ENCODE data around the gene SLC16A11. TPM values are rescaled to one million over a fixed set of nuclear protein-coding genes. Genes with fewer than 3 reads are reported as not detected.
"Not testable (repeated sequence)": the region's sequence is repeated elsewhere in the genome, so short reads cannot be mapped to it uniquely, and the experiment has no call there.

The SLC16A11 gene
- total RNA-seq (2021) (not detected in 2 replicates), Bru-seq, nascent RNA (not detected), BruChase-seq, experiment 1, labeled RNA remaining after a 2-hour chase (not detected), BruChase-seq, experiment 2, labeled RNA remaining after a 6-hour chase (not detected)
- long read RNA-seq = 0 reads

GRCh38 chr17:7043497-7044198, at the start of gene SLC16A11:
SLC16A11 (minus strand) TSS chr17:7044092; CDS start chr17:7043513, 579 bp downstream.
- Histone ChIP-seq H3K27ac (peak within 1 kb of the TSS; percentile 97), H3K79me2 (ENCODE audit: low read depth) (no peaks in the 10 kb centered on the region)
- POLR2A ChIA-PET (ENCODE audit: unreplicated experiment) = interaction anchor here (0.7 kb wide), 1 partner anchor 113 kb away, joined by 5 read pairs; no protein-coding TSS in a partner anchor

GRCh38 chr17:7091311-7092005, 47.6 kb upstream of the SLC16A11 start:
- H3K27me3 ChIP-seq (ENCODE audit: insufficient read depth, low read depth) = peaks cover 22% of the 10 kb centered on the region; the same call in 1 of the 2 replicates
- CTCF ChIA-PET; H3K9me2 ChIP-seq (ENCODE audit: insufficient read depth); DNase-seq; H3K27ac ChIP-seq; intact Hi-C loops (cut with micrococcal nuclease; ENCODE audit: unreplicated experiment); H3K4me2 ChIP-seq; H3K9me3 ChIP-seq (ENCODE audit: insufficient read depth, low read depth); H3K4me1 ChIP-seq (replicated peaks; ENCODE audit: insufficient read depth); H3K4me3 ChIP-seq; H4K20me1 ChIP-seq (ENCODE audit: insufficient read depth); H2AFZ ChIP-seq; BruUV-seq (replicated peaks); H3F3A ChIP-seq (ENCODE audit: insufficient read depth, low read depth); H3K79me2 ChIP-seq (ENCODE audit: low read depth); POLR2A ChIA-PET (ENCODE audit: unreplicated experiment); H3K36me3 ChIP-seq (ENCODE audit: low read depth): not testable (repeated sequence)

More at GRCh38 chr17:7043497-7044198, at the start of gene SLC16A11:
- Histone ChIP-seq H3K27me3 (ENCODE audit: insufficient read depth, low read depth) (no peaks in the 10 kb centered on the region), H3K4me2 (peak within 1 kb of the TSS; percentile 81), H2AFZ (no peak within 1 kb of the TSS), H3F3A (ENCODE audit: insufficient read depth, low read depth) (peaks cover 50% of the 10 kb centered on the region), H3K9me3 (ENCODE audit: insufficient read depth, low read depth) (no peaks in the 10 kb centered on the region), H3K4me3 (no peak within 1 kb of the TSS), H3K4me1 (replicated peaks; ENCODE audit: insufficient read depth) (peaks cover 34% of the 10 kb centered on the region), H3K9me2 (ENCODE audit: insufficient read depth) (no peaks in the 10 kb centered on the region), H4K20me1 (ENCODE audit: insufficient read depth) (no peaks in the 10 kb centered on the region; the same call in 1 of the 2 replicates), H3K36me3 (ENCODE audit: low read depth) (no peaks in the 10 kb centered on the region)
- intact Hi-C loops (cut with micrococcal nuclease; ENCODE audit: unreplicated experiment) = loop anchor here (10.0 kb wide), 1 partner anchor 541 kb away; the partner anchor contains the start of gene MPDU1
- TF ChIP-seq EZH2 (IDR thresholded peaks at IDR 0.05; ENCODE audit: low read depth) = no peak
- TF ChIP-seq CTCF (conservative IDR thresholded peaks at IDR 0.05) = no peak
- peak in 1 of 2 experiments; percentile 50 for DNase-seq
- BruUV-seq (replicated peaks) = no TSS peak
- CTCF ChIA-PET = no interaction called here

- intact Hi-C loops (cut with micrococcal nuclease; ENCODE audit: unreplicated experiment); H3K36me3 ChIP-seq (ENCODE audit: low read depth); CTCF ChIA-PET: not testable (repeated sequence)
Measured at GRCh38 chr17:7089570-7089969, 45.7 kb upstream of the SLC16A11 start.

GRCh38 chr17:7088442-7088841, 44.5 kb upstream of the SLC16A11 start:
- H2AFZ ChIP-seq; H4K20me1 ChIP-seq (ENCODE audit: insufficient read depth); H3K27ac ChIP-seq; BruUV-seq (replicated peaks); H3K4me3 ChIP-seq; CTCF ChIA-PET; POLR2A ChIA-PET (ENCODE audit: unreplicated experiment); H3K9me3 ChIP-seq (ENCODE audit: insufficient read depth, low read depth); H3K79me2 ChIP-seq (ENCODE audit: low read depth); H3K4me1 ChIP-seq (replicated peaks; ENCODE audit: insufficient read depth); H3K4me2 ChIP-seq; DNase-seq; H3K36me3 ChIP-seq (ENCODE audit: low read depth); H3F3A ChIP-seq (ENCODE audit: insufficient read depth, low read depth); intact Hi-C loops (cut with micrococcal nuclease; ENCODE audit: unreplicated experiment); H3K9me2 ChIP-seq (ENCODE audit: insufficient read depth): not testable (repeated sequence)
- peaks cover 15% of the 10 kb centered on the region for H3K27me3 ChIP-seq (ENCODE audit: insufficient read depth, low read depth)

More at GRCh38 chr17:7089570-7089969, 45.7 kb upstream of the SLC16A11 start:
- not testable (repeated sequence) for H2AFZ ChIP-seq; H3K79me2 ChIP-seq (ENCODE audit: low read depth); H3K9me3 ChIP-seq (ENCODE audit: insufficient read depth, low read depth); DNase-seq; H3K9me2 ChIP-seq (ENCODE audit: insufficient read depth); H3K4me2 ChIP-seq; H3K4me1 ChIP-seq (replicated peaks; ENCODE audit: insufficient read depth); BruUV-seq (replicated peaks); H3K27ac ChIP-seq; H4K20me1 ChIP-seq (ENCODE audit: insufficient read depth); H3K4me3 ChIP-seq; H3F3A ChIP-seq (ENCODE audit: insufficient read depth, low read depth)
- POLR2A ChIA-PET (ENCODE audit: unreplicated experiment) = interaction anchor here (0.6 kb wide), 1 partner anchor 82 kb away, joined by 32 read pairs; no protein-coding TSS in a partner anchor
- H3K27me3 ChIP-seq (ENCODE audit: insufficient read depth, low read depth) = peaks cover 15% of the 10 kb centered on the region

Data from PC-9 (cell line).